ENCODE measurements around the gene ARID5B.

Gene ARID5B

DNA sequence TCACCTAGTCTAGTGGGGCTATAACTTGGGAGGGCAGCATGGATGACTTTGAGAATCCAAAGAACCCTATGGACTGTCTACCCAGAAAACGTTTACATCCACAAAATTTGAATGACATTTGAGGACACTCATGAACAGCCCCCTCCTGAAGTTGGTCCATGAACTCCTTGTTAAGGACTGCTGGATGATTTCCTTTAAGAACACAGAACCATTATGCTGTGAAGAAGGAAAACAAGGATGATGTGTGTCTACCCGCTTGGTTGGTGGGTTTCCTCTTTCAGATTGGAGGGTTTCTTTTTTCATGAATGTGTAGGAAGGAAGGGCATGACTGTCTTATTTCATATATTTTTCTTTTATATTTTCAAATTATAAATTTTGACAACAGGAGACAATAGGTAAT, 58.3 kb downstream of the ARID5B start:
- TF ChIP-seq BHLHE40 (IDR thresholded peaks at IDR 0.05; ENCODE audit: borderline replicate concordance), result no peak
- no peak for TF ChIP-seq LEF1 (IDR thresholded peaks at IDR 0.05; ENCODE audit: borderline replicate concordance)
- TF ChIP-seq HDGF (IDR thresholded peaks at IDR 0.05; ENCODE audit: borderline replicate concordance), result no peak
- no peak for TF ChIP-seq NFRKB (IDR thresholded peaks at IDR 0.05)
- TF ChIP-seq FOXK2 (IDR thresholded peaks at IDR 0.05), result no peak
- no peak for TF ChIP-seq L3MBTL2 (conservative IDR thresholded peaks at IDR 0.05)
- TF ChIP-seq ARNT (IDR thresholded peaks at IDR 0.05), result no peak
- TF ChIP-seq, protein P1, sequence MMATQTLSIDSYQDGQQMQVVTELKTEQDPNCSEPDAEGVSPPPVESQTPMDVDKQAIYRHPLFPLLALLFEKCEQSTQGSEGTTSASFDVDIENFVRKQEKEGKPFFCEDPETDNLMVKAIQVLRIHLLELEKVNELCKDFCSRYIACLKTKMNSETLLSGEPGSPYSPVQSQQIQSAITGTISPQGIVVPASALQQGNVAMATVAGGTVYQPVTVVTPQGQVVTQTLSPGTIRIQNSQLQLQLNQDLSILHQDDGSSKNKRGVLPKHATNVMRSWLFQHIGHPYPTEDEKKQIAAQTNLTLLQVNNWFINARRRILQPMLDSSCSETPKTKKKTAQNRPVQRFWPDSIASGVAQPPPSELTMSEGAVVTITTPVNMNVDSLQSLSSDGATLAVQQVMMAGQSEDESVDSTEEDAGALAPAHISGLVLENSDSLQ (IDR thresholded peaks at IDR 0.05), result no peak
- no peak for TF ChIP-seq CTBP1 (IDR thresholded peaks at IDR 0.05; ENCODE audit: borderline replicate concordance)
- TF ChIP-seq ZNF384 (IDR thresholded peaks at IDR 0.05), result no peak
- no peak for TF ChIP-seq SUZ12 (IDR thresholded peaks at IDR 0.05)
- TF ChIP-seq TARDBP (IDR thresholded peaks at IDR 0.05), result no peak
- TF ChIP-seq FOXA1 (IDR thresholded peaks at IDR 0.05), result no peak
- ChIA-PET POLR2A (no interaction called here), CTCF (no interaction called here)
- no peak for DNase-seq (ENCODE audit: extremely low spot score)

DNA sequence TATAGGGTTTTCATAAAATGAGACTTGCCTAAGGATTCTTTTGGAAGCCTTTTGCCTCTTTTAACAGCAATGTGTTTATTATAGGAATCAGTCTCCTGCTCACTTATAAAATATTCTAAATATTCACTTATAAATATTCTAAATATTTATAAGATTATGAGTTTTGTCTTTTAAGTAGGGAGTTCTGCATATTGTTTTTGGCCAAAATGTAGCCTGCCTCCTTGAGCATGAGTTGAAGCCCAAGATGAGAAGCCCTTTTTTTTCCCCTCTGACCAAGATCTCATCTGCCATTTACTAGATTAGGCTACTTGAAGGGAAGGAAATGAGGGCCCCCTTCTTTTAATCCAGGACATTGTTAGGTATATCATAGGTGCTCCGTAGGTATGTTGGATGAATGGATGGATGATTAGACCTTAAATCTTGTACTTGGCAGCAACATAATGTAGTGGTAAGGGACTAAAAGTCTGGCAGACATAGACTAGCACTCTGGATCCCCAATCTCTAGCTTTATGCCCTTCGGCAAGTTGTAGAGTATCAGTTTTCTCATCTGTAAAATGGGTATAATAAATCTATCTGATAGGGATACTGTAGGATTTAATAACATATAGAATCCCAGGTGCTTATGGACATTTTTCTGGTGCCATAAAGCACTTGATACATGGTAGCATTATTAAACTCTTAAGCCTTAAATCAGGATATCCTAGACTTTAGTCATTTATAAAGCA, 59.1 kb downstream of the ARID5B start:
- no peak for DNase-seq (ENCODE audit: extremely low spot score)
- CTCF ChIA-PET, result interaction anchor here (0.5 kb wide), 1 partner anchor 304 kb away, joined by 4 read pairs; no protein-coding TSS in a partner anchor
- POLR2A ChIA-PET, result no interaction called here
- no peak for TF ChIP-seq FOXM1 (IDR thresholded peaks at IDR 0.05; ENCODE audit: borderline replicate concordance)
- TF ChIP-seq ARNT (IDR thresholded peaks at IDR 0.05), result no peak
- no peak for TF ChIP-seq NFRKB (IDR thresholded peaks at IDR 0.05)
- TF ChIP-seq SUZ12 (IDR thresholded peaks at IDR 0.05), result no peak
- TF ChIP-seq FOXK2 (IDR thresholded peaks at IDR 0.05), result no peak
- no peak for TF ChIP-seq L3MBTL2 (conservative IDR thresholded peaks at IDR 0.05)
- TF ChIP-seq ELF4 (IDR thresholded peaks at IDR 0.05), result no peak
- TF ChIP-seq CTBP1 (IDR thresholded peaks at IDR 0.05; ENCODE audit: borderline replicate concordance), result no peak
- no peak for TF ChIP-seq BHLHE40 (IDR thresholded peaks at IDR 0.05; ENCODE audit: borderline replicate concordance)
- TF ChIP-seq SP1 (IDR thresholded peaks at IDR 0.05), result no peak
- TF ChIP-seq FOXA1 (IDR thresholded peaks at IDR 0.05), result no peak
- no peak for TF ChIP-seq ZNF384 (IDR thresholded peaks at IDR 0.05)
- TF ChIP-seq HDGF (IDR thresholded peaks at IDR 0.05; ENCODE audit: borderline replicate concordance), result no peak
- TF ChIP-seq, protein P1 (IDR thresholded peaks at IDR 0.05), result no peak

DNA sequence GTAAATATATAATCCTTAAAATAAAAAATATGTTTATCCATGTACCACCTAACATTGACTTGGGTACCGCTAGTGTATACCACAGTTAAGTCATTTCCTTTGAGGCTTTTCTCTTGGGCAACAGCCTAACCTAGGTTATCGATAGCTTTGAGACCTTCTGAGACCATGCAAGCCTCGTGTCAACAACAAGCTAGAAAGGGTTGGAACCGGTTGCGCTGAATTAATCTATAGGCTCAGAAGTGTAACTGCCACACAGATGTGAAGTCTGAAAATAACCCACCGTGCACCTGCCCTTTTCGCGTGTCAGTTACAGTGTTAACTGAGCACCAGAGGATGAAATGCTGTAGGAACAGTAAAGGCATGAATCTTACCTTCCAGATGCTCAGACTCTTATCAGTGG, 59.8 kb downstream of the ARID5B start:
- DNase-seq (ENCODE audit: extremely low spot score), result no peak
- ChIA-PET POLR2A (no interaction called here), CTCF (interaction anchor here (0.5 kb wide), 1 partner anchor 303 kb away, joined by 4 read pairs; no protein-coding TSS in a partner anchor)
- TF ChIP-seq SP1 (IDR thresholded peaks at IDR 0.05) (no peak), CTBP1 (IDR thresholded peaks at IDR 0.05; ENCODE audit: borderline replicate concordance) (no peak), LEF1 (IDR thresholded peaks at IDR 0.05; ENCODE audit: borderline replicate concordance) (no peak), FOXK2 (IDR thresholded peaks at IDR 0.05) (no peak), BHLHE40 (IDR thresholded peaks at IDR 0.05; ENCODE audit: borderline replicate concordance) (no peak), SUZ12 (IDR thresholded peaks at IDR 0.05) (no peak), ZNF384 (IDR thresholded peaks at IDR 0.05) (no peak), NFRKB (IDR thresholded peaks at IDR 0.05) (no peak), TARDBP (IDR thresholded peaks at IDR 0.05) (no peak), L3MBTL2 (conservative IDR thresholded peaks at IDR 0.05) (no peak), ARNT (IDR thresholded peaks at IDR 0.05) (no peak), FOXM1 (IDR thresholded peaks at IDR 0.05; ENCODE audit: borderline replicate concordance) (no peak), HDGF (IDR thresholded peaks at IDR 0.05; ENCODE audit: borderline replicate concordance) (no peak), FOXA1 (IDR thresholded peaks at IDR 0.05) (no peak), ELF4 (IDR thresholded peaks at IDR 0.05) (no peak)
- TF ChIP-seq, protein P1 (IDR thresholded peaks at IDR 0.05), result no peak

DNA sequence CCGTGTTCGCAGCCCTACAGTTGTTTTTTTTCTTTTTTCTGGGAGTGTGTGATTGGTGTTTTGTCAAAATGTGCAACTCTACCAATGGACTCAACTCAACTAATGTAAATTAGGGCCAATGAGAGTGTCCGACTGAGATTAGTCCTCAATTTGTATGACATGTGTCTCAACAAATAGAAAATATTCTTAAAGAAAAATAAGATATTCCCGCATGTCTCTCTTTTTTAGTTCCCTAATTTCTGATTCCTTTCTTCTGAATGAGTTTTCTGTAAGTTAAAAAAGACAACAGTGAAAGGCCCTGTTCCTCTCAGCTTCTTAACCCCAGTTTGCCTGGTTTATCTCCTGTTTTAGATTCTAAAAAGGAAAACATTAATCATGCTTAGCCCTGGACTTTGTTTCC, 61.5 kb downstream of the ARID5B start:
- ChIA-PET CTCF (no interaction called here), POLR2A (no interaction called here)
- TF ChIP-seq L3MBTL2 (conservative IDR thresholded peaks at IDR 0.05), result no peak
- no peak for TF ChIP-seq CTBP1 (IDR thresholded peaks at IDR 0.05; ENCODE audit: borderline replicate concordance)
- no peak for DNase-seq (ENCODE audit: extremely low spot score)

DNA sequence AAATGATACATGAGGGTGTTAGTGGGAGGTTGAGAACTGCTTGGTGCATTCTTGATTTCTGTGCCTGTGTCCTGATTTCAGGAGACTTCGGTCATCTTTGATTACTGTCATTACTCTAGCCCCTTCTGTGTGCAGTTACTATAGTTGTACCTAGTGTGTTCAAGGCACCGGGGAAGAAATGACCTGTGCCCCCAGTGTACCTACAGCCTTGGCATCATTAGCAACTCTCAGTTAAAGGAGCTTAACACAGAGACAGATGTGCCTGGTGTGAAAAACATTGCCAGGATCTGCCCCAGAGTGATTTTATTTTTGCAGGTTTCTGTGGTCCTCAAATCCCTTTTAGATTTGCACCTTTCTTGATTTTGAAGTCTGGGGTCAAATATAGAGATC, 62.2 kb downstream of the ARID5B start:
- ChIA-PET POLR2A (no interaction called here), CTCF (no interaction called here)
- DNase-seq (ENCODE audit: extremely low spot score), result no peak
- TF ChIP-seq HDGF (IDR thresholded peaks at IDR 0.05; ENCODE audit: borderline replicate concordance) (no peak), SUZ12 (IDR thresholded peaks at IDR 0.05) (no peak), ELF4 (IDR thresholded peaks at IDR 0.05) (no peak), ZNF384 (IDR thresholded peaks at IDR 0.05) (no peak), NFRKB (IDR thresholded peaks at IDR 0.05) (no peak), FOXM1 (IDR thresholded peaks at IDR 0.05; ENCODE audit: borderline replicate concordance) (no peak), TARDBP (IDR thresholded peaks at IDR 0.05) (no peak), LEF1 (IDR thresholded peaks at IDR 0.05; ENCODE audit: borderline replicate concordance) (no peak), ARNT (IDR thresholded peaks at IDR 0.05) (no peak), FOXA1 (IDR thresholded peaks at IDR 0.05) (no peak), SP1 (IDR thresholded peaks at IDR 0.05) (no peak), FOXK2 (IDR thresholded peaks at IDR 0.05) (no peak), CTBP1 (IDR thresholded peaks at IDR 0.05; ENCODE audit: borderline replicate concordance) (no peak), L3MBTL2 (conservative IDR thresholded peaks at IDR 0.05) (no peak), BHLHE40 (IDR thresholded peaks at IDR 0.05; ENCODE audit: borderline replicate concordance) (no peak)
- TF ChIP-seq, protein P1 (IDR thresholded peaks at IDR 0.05), result no peak

Measured in HEK293T (cell line).